NCI-H526 treated with DMSO at 0.1 percent for 48 hours (cell line): ENCODE results near the gene PDYN.

Source experiments
- DNase-seq: peaks from one replicate; lab custom pipeline; 2025; lab: John Stamatoyannopoulos, UW

PDYN gene

GRCh38 chr20:1934721-1935573, 58.9 kb downstream of the PDYN start:
- no peak for DNase-seq

GRCh38 chr20:1934156-1934555, 59.7 kb downstream of the PDYN start:
- DNase-seq: no peak

DNA sequence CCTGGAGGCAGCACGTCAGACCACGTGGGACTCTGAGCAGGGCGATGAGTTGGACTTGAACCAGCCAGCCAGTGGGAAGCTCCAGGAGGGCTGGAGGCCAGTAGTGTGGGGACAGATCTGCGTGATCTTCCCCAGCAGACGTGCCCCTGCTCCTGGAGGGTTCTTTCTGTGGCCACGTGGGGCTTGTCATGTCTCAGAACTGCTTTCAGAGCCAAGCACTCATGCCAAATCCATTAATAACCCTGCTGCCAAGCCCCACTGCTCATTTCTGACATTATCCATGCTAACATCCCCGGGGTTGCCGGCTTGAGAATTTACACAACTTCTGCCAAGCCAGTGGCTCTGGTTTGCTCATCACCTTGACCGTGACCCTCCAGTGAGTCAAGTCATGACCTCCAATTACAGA, 60.4 kb downstream of the PDYN start:
- no peak for DNase-seq

DNA sequence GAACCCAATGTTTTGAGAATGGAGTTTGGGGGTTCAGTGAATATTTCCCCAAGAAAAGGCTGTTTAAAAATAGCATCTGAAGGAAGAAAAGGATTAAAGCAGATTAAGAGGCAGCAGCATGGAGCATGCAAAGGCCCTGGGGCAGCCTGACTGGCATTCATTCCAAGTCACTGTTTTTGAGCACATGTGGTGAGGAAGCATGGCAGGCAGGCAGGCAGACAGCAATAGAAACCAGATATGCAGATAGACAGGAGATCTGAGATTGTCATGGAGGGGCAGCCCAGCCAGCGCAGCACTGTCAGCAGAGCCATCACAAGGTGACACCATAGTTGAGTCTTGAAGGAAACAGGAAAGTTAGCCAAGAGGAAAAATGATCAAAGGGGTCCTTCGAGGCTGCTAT, 60.9 kb downstream of the PDYN start:
- DNase-seq: no peak

- DNase-seq: no peak
These were observed 62.0 kb downstream of the PDYN start for GRCh38 chr20:1931830-1932229.

- no peak for DNase-seq
These were observed 63.7 kb downstream of the PDYN start for GRCh38 chr20:1930165-1930564.

- no peak for DNase-seq
These were observed 64.4 kb downstream of the PDYN start for GRCh38 chr20:1929460-1929859.

GRCh38 chr20:1928782-1929181, 65.1 kb downstream of the PDYN start:
- DNase-seq: no peak
